Neural progenitor cell (in vitro differentiated cells): ENCODE results near the gene NR2F6. TPM values are rescaled to one million over a fixed set of nuclear protein-coding genes. Genes with fewer than 3 reads are reported as not detected.

Experiments used
- DNase-seq: peaks from one replicate; pipeline ENCODE4 v3.0.0-alpha.2; 2016; ENCODE audit warnings: low spot score
- H2AFZ ChIP-seq: fragments of 200-600 bp; sonication (generic); replicated peaks from 2 replicates; pipeline ENCODE4 v1.6.1; 2016; ENCODE audit warnings: antibody characterized with exemption
- H3F3A ChIP-seq: fragments of 200-600 bp; sonication (generic); 2 replicates; pipeline ENCODE4 v1.6.1; 2016; ENCODE audit warnings: antibody characterized with exemption, low read depth
- H3K27ac ChIP-seq: fragments of 200-600 bp; sonication (generic); 2 replicates; pipeline ENCODE4 v1.5.1; 2016; ENCODE audit warnings: mild to moderate bottlenecking
- H3K27me3 ChIP-seq: fragments of 200-600 bp; sonication (generic); 2 replicates; pipeline ENCODE4 v1.6.1; 2016; ENCODE audit warnings: mild to moderate bottlenecking, moderate library complexity
- H3K36me3 ChIP-seq: fragments of 200-600 bp; sonication (generic); 2 replicates; pipeline ENCODE4 v1.5.1; 2016
- H3K4me1 ChIP-seq: fragments of 200-600 bp; sonication (generic); 2 replicates; pipeline ENCODE4 v1.6.1; 2016; ENCODE audit warnings: mixed run types
- H3K4me2 ChIP-seq: fragments of 200-600 bp; sonication (generic); 2 replicates; pipeline ENCODE4 v1.6.1; 2016
- H3K4me3 ChIP-seq: fragments of 200-600 bp; sonication (generic); 2 replicates; pipeline ENCODE4 v1.5.1; 2016
- H3K79me2 ChIP-seq: fragments of 200-600 bp; sonication (generic); 2 replicates; pipeline ENCODE4 v1.6.1; 2016; ENCODE audit warnings: low read depth
- H3K9ac ChIP-seq: fragments of 200-600 bp; sonication (generic); 2 replicates; pipeline ENCODE4 v1.6.1; 2016
- H3K9me3 ChIP-seq: fragments of 200-600 bp; sonication (generic); 2 replicates; pipeline ENCODE4 v1.5.1; 2016; ENCODE audit warnings: low read depth
- H4K20me1 ChIP-seq: fragments of 200-600 bp; sonication (generic); 2 replicates; pipeline ENCODE4 v1.6.1; 2016; ENCODE audit warnings: low read depth
- H3K27ac Mint-ChIP-seq: 3 replicates; pipeline ENCODE4 v1.8.0; 2021; ENCODE audit warnings: mixed read lengths
- H3K27me3 Mint-ChIP-seq: 2 replicates; pipeline ENCODE4 v1.8.0; 2022; ENCODE audit warnings: low read depth, mild to moderate bottlenecking, inconsistent platforms, moderate library complexity, mixed read lengths; ENCODE audit not compliant: insufficient read depth
- H3K36me3 Mint-ChIP-seq: 3 replicates; pipeline ENCODE4 v1.8.0; 2021; ENCODE audit warnings: mixed read lengths
- H3K4me1 Mint-ChIP-seq: 3 replicates; pipeline ENCODE4 v1.8.0; 2021; ENCODE audit warnings: mixed read lengths
- H3K4me3 Mint-ChIP-seq: 3 replicates; pipeline ENCODE4 v1.8.0; 2021; ENCODE audit warnings: mild to moderate bottlenecking, moderate library complexity, mixed read lengths
- H3K9me3 Mint-ChIP-seq: 3 replicates; pipeline ENCODE4 v1.8.0; 2020; ENCODE audit warnings: mixed read lengths
- CTCF ChIP-seq: fragments of 200-600 bp; sonication (generic); IDR thresholded peaks from 2 replicates; pipeline ENCODE4 v1.5.1; 2017; ENCODE audit warnings: antibody characterized with exemption, mild to moderate bottlenecking
- EZH2 ChIP-seq: fragments of 200-600 bp; sonication (generic); IDR thresholded peaks from 2 replicates; pipeline ENCODE4 v1.6.1; 2017; ENCODE audit warnings: antibody characterized with exemption, mild to moderate bottlenecking, moderate library complexity
- EZH2phosphoT487 ChIP-seq: fragments of 200-600 bp; sonication (generic); IDR thresholded peaks from 2 replicates; pipeline ENCODE4 v1.6.1; 2017; ENCODE audit warnings: antibody characterized with exemption
- total RNA-seq: library from RNA; depleted of rRNA; stranded (reverse); fragments of >200 nt; gene quantifications from 2 replicates; pipeline ENCODE4 v1.2.3, GENCODE V29; 2015; ENCODE audit warnings: low replicate concordance

Gene NR2F6
- total RNA-seq, 1 donor from 2014 or later: 14.3 TPM

- TF ChIP-seq EZH2: no peak
- no peak for TF ChIP-seq CTCF
- TF ChIP-seq EZH2phosphoT487: no peak
- Mint-ChIP-seq H3K4me3 (peak overlapping the region; percentile 75), H3K4me1 (peaks cover 41% of the 10 kb centered on the region), H3K27ac (peak overlapping the region; percentile 74), H3K9me3 (peaks cover 2% of the 10 kb centered on the region), H3K36me3 (no peaks in the 10 kb centered on the region), H3K27me3 (peaks cover 9% of the 10 kb centered on the region)
- H3K9me3 ChIP-seq: no peaks in the 10 kb centered on the region
- no peaks in the 10 kb centered on the region for H3K36me3 ChIP-seq
- H3K4me1 ChIP-seq: peaks cover 30% of the 10 kb centered on the region
- DNase-seq: peak; percentile 76
- H2AFZ ChIP-seq: no peak overlapping the region
- no peak overlapping the region for H3K27ac ChIP-seq
- H3K79me2 ChIP-seq: peaks cover 21% of the 10 kb centered on the region
- H3K9ac ChIP-seq: no peak overlapping the region
- peaks cover 16% of the 10 kb centered on the region for H4K20me1 ChIP-seq
- H3K27me3 ChIP-seq: no peaks in the 10 kb centered on the region
- H3F3A ChIP-seq: peaks cover 37% of the 10 kb centered on the region
- H3K4me3 ChIP-seq: no peak overlapping the region
- peak overlapping the region; percentile 4 for H3K4me2 ChIP-seq
Observed at GRCh38 chr19:17248011-17248776, 2.5 kb upstream of the NR2F6 start.

- Mint-ChIP-seq H3K27me3 (peaks cover 13% of the 10 kb centered on the region), H3K36me3 (no peaks in the 10 kb centered on the region), H3K27ac (peak overlapping the region; percentile 98), H3K4me1 (peaks cover 50% of the 10 kb centered on the region), H3K4me3 (peak overlapping the region; percentile 91), H3K9me3 (peaks cover 2% of the 10 kb centered on the region)
- Histone ChIP-seq H2AFZ (no peak overlapping the region), H3K79me2 (peaks cover 35% of the 10 kb centered on the region), H3K27ac (no peak overlapping the region), H4K20me1 (peaks cover 28% of the 10 kb centered on the region), H3K9me3 (no peaks in the 10 kb centered on the region), H3K9ac (no peak overlapping the region), H3K4me1 (peaks cover 30% of the 10 kb centered on the region), H3K27me3 (no peaks in the 10 kb centered on the region), H3K36me3 (no peaks in the 10 kb centered on the region), H3K4me3 (peak overlapping the region; percentile 56), H3K4me2 (peak overlapping the region; percentile 90), H3F3A (peaks cover 43% of the 10 kb centered on the region)
- TF ChIP-seq CTCF: no peak
- TF ChIP-seq EZH2: peak; percentile 32
- no peak for DNase-seq
Observed at GRCh38 chr19:17246681-17247425, 1.1 kb upstream of the NR2F6 start.

- H3K9me3 Mint-ChIP-seq: peaks cover 2% of the 10 kb centered on the region
- peaks cover 13% of the 10 kb centered on the region for H3K27me3 Mint-ChIP-seq
- no peak overlapping the region for H2AFZ ChIP-seq
- peak overlapping the region; percentile 90 for H3K27ac Mint-ChIP-seq
- no peak overlapping the region for H3K9ac ChIP-seq
- H3K4me1 ChIP-seq: peaks cover 30% of the 10 kb centered on the region
- no peak overlapping the region for H3K27ac ChIP-seq
- no peaks in the 10 kb centered on the region for H3K36me3 ChIP-seq
- TF ChIP-seq EZH2phosphoT487: no peak
- no peak for TF ChIP-seq CTCF
- TF ChIP-seq EZH2: no peak
- DNase-seq: peak; percentile 50
- peaks cover 63% of the 10 kb centered on the region for H3K4me1 Mint-ChIP-seq
- H3K4me3 ChIP-seq: peak overlapping the region; percentile 84
- peaks cover 46% of the 10 kb centered on the region for H4K20me1 ChIP-seq
- H3F3A ChIP-seq: peaks cover 43% of the 10 kb centered on the region
- peaks cover 49% of the 10 kb centered on the region for H3K79me2 ChIP-seq
- H3K27me3 ChIP-seq: no peaks in the 10 kb centered on the region
- H3K9me3 ChIP-seq: no peaks in the 10 kb centered on the region
- H3K4me2 ChIP-seq: peak overlapping the region; percentile 91
- no peaks in the 10 kb centered on the region for H3K36me3 Mint-ChIP-seq
- peak overlapping the region; percentile 96 for H3K4me3 Mint-ChIP-seq
Observed at GRCh38 chr19:17244618-17245534, 843 bp downstream of the NR2F6 start.
